Ishikawa (cell line): Measurements from ENCODE around the gene GPC6.

Source experiments
- CEBPB ChIP-seq: IDR thresholded peaks from 2 replicates; pipeline ENCODE4 v1.6.1; 2012
- CREB1 ChIP-seq: IDR thresholded peaks from 2 replicates; pipeline ENCODE4 v1.6.1; 2012; ENCODE audit warnings: low read depth
- EGR1 ChIP-seq: IDR thresholded peaks from 2 replicates; pipeline ENCODE4 v1.6.1; 2012
- EP300 ChIP-seq: IDR thresholded peaks from 2 replicates; pipeline ENCODE4 v1.6.1; 2012; ENCODE audit warnings: borderline replicate concordance
- FOXM1 ChIP-seq: IDR thresholded peaks from 2 replicates; pipeline ENCODE4 v1.6.1; 2012; ENCODE audit warnings: low read depth, borderline replicate concordance
- NFIC ChIP-seq: IDR thresholded peaks from 2 replicates; pipeline ENCODE4 v1.6.1; 2012
- RAD21 ChIP-seq: IDR thresholded peaks from 2 replicates; pipeline ENCODE4 v1.6.1; 2012; ENCODE audit warnings: low read depth
- REST ChIP-seq: IDR thresholded peaks from 2 replicates; pipeline ENCODE4 v1.6.1; 2012; ENCODE audit warnings: low read depth, mild to moderate bottlenecking
- TAF1 ChIP-seq: IDR thresholded peaks from 2 replicates; pipeline ENCODE4 v1.6.1; 2012; ENCODE audit warnings: low read depth, mild to moderate bottlenecking
- TCF12 ChIP-seq: IDR thresholded peaks from 2 replicates; pipeline ENCODE4 v1.6.1; 2012; ENCODE audit warnings: low read depth
- TEAD4 ChIP-seq: IDR thresholded peaks from 2 replicates; pipeline ENCODE4 v1.6.1; 2012
- YY1 ChIP-seq: IDR thresholded peaks from 2 replicates; pipeline ENCODE4 v1.6.1; 2012; ENCODE audit warnings: low read depth
- ZBTB7A ChIP-seq: IDR thresholded peaks from 2 replicates; pipeline ENCODE4 v1.6.1; 2012; ENCODE audit warnings: low read depth
- TF ChIP-seq, protein P1 (sequence below): IDR thresholded peaks from 2 replicates; pipeline ENCODE4 v1.6.1; 2012
- TF ChIP-seq, protein P2 (sequence below): IDR thresholded peaks from 2 replicates; pipeline ENCODE4 v1.6.1; 2012

Gene GPC6

GRCh38 chr13:93867481-93867880, 640.9 kb downstream of the GPC6 start:
- TF ChIP-seq, protein P1, sequence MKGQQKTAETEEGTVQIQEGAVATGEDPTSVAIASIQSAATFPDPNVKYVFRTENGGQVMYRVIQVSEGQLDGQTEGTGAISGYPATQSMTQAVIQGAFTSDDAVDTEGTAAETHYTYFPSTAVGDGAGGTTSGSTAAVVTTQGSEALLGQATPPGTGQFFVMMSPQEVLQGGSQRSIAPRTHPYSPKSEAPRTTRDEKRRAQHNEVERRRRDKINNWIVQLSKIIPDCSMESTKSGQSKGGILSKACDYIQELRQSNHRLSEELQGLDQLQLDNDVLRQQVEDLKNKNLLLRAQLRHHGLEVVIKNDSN, result no peak
- no peak for TF ChIP-seq TEAD4
- TF ChIP-seq ZBTB7A, result no peak
- no peak for TF ChIP-seq YY1
- no peak for TF ChIP-seq FOXM1
- TF ChIP-seq TAF1, result no peak
- TF ChIP-seq, protein P2, sequence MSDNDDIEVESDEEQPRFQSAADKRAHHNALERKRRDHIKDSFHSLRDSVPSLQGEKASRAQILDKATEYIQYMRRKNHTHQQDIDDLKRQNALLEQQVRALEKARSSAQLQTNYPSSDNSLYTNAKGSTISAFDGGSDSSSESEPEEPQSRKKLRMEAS, result no peak
- no peak for TF ChIP-seq REST
- no peak for TF ChIP-seq EGR1
- no peak for TF ChIP-seq NFIC
- no peak for TF ChIP-seq TCF12
- no peak for TF ChIP-seq EP300
- no peak for TF ChIP-seq RAD21
- no peak for TF ChIP-seq CREB1
- no peak for TF ChIP-seq CEBPB

DNA sequence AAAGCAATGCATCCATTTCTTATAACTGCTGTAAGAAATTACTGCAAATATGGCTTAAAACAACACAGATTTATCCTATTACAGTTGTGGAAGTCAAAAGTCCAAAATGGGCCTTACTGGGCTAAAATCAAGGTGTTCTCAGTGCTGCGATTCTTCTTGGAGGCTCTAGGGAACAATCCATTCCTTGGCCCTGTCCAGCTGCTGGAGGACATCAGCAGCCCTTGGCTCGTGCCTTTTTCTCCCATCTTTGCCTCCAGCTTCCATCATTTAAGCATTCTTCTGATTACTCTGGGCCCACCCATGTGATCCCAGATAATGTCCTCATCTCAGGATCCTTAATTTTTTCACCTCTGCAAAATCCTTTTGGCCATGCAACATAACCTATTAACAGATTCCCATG, 645.8 kb downstream of the GPC6 start:
- peak; percentile 42; the same call in 1 of the 2 replicates for TF ChIP-seq REST
- no peak for TF ChIP-seq TCF12
- TF ChIP-seq ZBTB7A, result no peak
- TF ChIP-seq TAF1, result no peak
- TF ChIP-seq CEBPB, result no peak
- TF ChIP-seq RAD21, result no peak

GRCh38 chr13:93872786-93873347, 646.3 kb downstream of the GPC6 start:
- TF ChIP-seq FOXM1, result no peak
- TF ChIP-seq TCF12, result no peak

DNA sequence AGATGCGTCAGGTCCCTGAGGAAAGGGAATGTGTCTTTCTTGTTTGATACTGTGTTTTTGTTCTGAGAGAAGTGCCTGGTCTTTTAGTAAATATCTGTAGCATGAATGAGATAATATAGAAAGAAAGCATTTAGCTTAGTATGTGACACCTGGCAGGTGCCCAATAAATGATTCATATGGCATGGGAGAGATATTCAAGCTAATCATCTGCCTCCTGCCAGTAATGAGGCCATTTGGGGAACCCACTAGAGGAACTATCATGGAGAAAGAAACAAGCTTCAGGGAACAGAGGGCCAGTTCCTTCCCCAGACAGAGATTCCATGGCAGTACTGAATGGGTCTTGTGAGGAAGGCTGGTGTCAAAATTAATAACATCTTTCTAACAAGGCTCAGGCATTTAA, 648.9 kb downstream of the GPC6 start:
- TF ChIP-seq REST (no peak), TAF1 (no peak), NFIC (no peak), RAD21 (no peak), EP300 (no peak), TEAD4 (no peak), TCF12 (no peak), CEBPB (no peak)
- TF ChIP-seq, protein P2, result no peak

- TF ChIP-seq FOXM1 (no peak), EP300 (no peak), CREB1 (no peak)
- TF ChIP-seq, protein P1, result no peak
Measured at GRCh38 chr13:93876236-93876635, 649.6 kb downstream of the GPC6 start.

GRCh38 chr13:93878675-93879074, 652.1 kb downstream of the GPC6 start:
- TF ChIP-seq, protein P1, result no peak
- TF ChIP-seq ZBTB7A (no peak), REST (no peak), NFIC (no peak), YY1 (no peak), RAD21 (no peak), TCF12 (no peak), CREB1 (no peak), TEAD4 (no peak)
